HUDEP-2 (cell line): ENCODE measurements around the gene PRUNE2.

Source experiments
- DNase-seq, 76 experiments: peaks; one replicate each; lab custom pipeline; 2025; ENCODE audit not compliant: unreplicated experiment in 76 of 76; lab: John Stamatoyannopoulos, UW

The PRUNE2 gene

GRCh38 chr9:76700916-76701315 is 205.0 kb downstream of the PRUNE2 start:
- no peak for DNase-seq

GRCh38 chr9:76699971-76700370 is 205.9 kb downstream of the PRUNE2 start:
- DNase-seq, result no peak

- no peak for DNase-seq
These were observed 208.4 kb downstream of the PRUNE2 start for GRCh38 chr9:76697554-76697953.

- no peak for DNase-seq
These were observed 208.8 kb downstream of the PRUNE2 start for GRCh38 chr9:76697081-76697480.

GRCh38 chr9:76693912-76694311 is 212.0 kb downstream of the PRUNE2 start:
- DNase-seq, result no peak

GRCh38 chr9:76692458-76693129 is 213.3 kb downstream of the PRUNE2 start:
- no peak for DNase-seq

GRCh38 chr9:76691517-76692313 is 214.2 kb downstream of the PRUNE2 start:
- DNase-seq, result no peak

GRCh38 chr9:76690973-76691370 is 214.9 kb downstream of the PRUNE2 start:
- DNase-seq, result no peak

- no peak for DNase-seq
These were observed 215.5 kb downstream of the PRUNE2 start for GRCh38 chr9:76690246-76690972.

- no peak for DNase-seq
These were observed 217.3 kb downstream of the PRUNE2 start for GRCh38 chr9:76688471-76689238.

- DNase-seq, result peak in 3 of 76 experiments; percentile 7 to 10 (median 10)
These were observed 218.0 kb downstream of the PRUNE2 start for GRCh38 chr9:76687861-76688391.

- no peak for DNase-seq
These were observed 219.2 kb downstream of the PRUNE2 start for GRCh38 chr9:76686756-76687155.

- DNase-seq, result no peak
These were observed 221.7 kb downstream of the PRUNE2 start for GRCh38 chr9:76684213-76684612.

- DNase-seq, result no peak
These were observed 224.4 kb downstream of the PRUNE2 start for GRCh38 chr9:76681556-76681955.

- DNase-seq, result no peak
These were observed 225.0 kb downstream of the PRUNE2 start for GRCh38 chr9:76680716-76681425.

- no peak for DNase-seq
These were observed 228.3 kb downstream of the PRUNE2 start for GRCh38 chr9:76677481-76678055.

GRCh38 chr9:76676857-76677256 is 229.1 kb downstream of the PRUNE2 start:
- DNase-seq, result no peak

GRCh38 chr9:76667521-76667957 is 238.4 kb downstream of the PRUNE2 start:
- peak in 61 of 76 experiments; percentile 10 to 89 (median 58) for DNase-seq

- DNase-seq, result peak in 22 of 76 experiments; percentile 8 to 62 (median 19)
These were observed 239.9 kb downstream of the PRUNE2 start for GRCh38 chr9:76665966-76666365.
